ENCODE measurements around the gene AIF1.

- TF ChIP-seq, protein P1, sequence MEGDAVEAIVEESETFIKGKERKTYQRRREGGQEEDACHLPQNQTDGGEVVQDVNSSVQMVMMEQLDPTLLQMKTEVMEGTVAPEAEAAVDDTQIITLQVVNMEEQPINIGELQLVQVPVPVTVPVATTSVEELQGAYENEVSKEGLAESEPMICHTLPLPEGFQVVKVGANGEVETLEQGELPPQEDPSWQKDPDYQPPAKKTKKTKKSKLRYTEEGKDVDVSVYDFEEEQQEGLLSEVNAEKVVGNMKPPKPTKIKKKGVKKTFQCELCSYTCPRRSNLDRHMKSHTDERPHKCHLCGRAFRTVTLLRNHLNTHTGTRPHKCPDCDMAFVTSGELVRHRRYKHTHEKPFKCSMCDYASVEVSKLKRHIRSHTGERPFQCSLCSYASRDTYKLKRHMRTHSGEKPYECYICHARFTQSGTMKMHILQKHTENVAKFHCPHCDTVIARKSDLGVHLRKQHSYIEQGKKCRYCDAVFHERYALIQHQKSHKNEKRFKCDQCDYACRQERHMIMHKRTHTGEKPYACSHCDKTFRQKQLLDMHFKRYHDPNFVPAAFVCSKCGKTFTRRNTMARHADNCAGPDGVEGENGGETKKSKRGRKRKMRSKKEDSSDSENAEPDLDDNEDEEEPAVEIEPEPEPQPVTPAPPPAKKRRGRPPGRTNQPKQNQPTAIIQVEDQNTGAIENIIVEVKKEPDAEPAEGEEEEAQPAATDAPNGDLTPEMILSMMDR (IDR thresholded peaks at IDR 0.05) = no peak
- TF ChIP-seq POLR2A (IDR thresholded peaks at IDR 0.05) (no peak), POLR2AphosphoS5 (IDR thresholded peaks at IDR 0.05) (no peak)
Observed at GRCh38 chr6:31654574-31655348, 39.7 kb downstream of the AIF1 start.

All from breast epithelium (tissue), 3 donors.